ENCODE results near the gene ZBTB24.

The ZBTB24 gene

DNA sequence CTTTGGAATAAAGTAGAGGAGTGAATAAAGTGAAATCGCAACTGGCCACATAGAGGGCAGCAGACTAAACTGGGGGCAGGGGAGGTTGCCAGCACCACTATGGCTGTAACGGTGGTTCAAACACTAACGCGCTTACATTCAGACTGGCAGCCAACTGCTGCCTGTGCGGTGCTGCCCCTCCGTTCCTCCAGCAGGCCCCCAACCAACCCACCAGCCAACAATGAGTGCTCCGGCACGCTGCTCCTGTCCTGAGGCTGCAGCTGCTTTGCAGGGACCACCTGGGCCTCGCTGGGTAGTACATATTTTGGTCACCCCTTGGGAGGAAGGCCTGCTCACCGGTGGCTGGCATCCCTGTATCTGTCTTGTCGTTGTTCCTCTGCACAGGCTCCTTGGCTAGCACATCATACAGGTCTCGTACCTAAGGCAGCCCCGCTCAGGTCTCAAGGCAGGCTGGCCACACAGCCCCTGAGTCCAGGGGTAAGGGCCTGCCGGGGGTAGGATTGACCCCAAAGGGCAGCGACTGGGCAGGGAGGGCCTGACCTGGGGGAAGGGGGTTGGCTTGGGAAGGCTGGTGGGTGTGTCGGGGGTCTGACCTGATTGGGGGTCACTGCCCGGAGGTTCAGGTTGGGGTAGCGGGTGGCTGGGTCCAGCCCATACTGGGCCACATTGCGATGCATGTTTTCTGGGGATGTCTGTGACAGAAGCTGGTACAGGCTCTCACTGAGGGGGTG, 33.8 kb downstream of the ZBTB24 start:
- DNase-seq: no peak

DNA sequence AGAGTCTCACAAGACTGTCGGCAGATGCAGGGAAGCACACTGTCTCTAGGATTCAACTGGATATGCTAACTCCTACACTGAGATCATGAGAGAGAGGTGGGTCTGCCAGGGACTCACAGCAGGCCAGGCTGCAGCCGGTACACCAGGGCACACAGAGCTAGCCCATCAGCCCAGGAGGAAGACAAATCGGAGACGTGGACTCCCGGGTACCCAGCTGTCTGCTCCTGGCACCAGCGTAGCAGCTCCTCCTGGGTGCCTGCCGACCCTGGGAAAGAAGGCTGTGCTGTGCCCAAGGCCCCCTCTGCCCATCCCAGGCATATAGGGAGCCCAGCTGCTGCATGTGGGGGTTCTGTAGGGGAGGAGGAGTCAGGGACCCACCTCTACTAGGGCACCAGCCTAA, 34.4 kb downstream of the ZBTB24 start:
- no peak for DNase-seq

DNA sequence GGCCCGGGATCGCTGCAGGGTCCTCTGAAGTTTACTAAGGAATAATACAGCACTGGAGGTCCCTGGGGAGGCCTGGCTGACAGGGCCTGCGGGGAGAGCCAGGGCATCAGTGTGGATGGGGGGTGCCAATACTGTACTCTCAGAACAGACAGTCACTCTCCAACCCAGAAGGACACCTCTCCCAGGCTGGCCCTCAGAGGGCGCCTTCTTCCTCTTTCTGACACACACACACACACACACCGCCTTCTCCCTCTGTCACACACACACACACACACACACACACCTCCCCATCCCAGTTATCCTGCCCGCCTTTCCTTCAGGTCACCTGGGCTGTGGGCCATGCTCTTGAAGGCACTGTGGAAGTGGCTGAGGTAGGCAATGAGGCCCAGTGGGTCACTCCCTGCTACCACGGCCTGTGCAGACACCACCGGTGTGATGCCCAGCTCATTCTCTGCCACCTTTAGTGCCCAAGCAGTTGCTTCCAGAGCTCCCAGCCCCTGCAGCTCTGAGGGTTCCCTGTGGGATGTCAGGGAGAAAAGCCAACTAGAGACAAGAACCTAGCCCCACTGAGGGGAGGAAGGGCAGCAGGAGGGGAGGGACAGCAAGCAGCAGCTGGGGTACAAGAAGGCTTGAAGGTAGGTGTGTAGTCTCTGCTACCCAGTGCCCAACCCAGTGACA, 35.0 kb downstream of the ZBTB24 start:
- DNase-seq: no peak

DNA sequence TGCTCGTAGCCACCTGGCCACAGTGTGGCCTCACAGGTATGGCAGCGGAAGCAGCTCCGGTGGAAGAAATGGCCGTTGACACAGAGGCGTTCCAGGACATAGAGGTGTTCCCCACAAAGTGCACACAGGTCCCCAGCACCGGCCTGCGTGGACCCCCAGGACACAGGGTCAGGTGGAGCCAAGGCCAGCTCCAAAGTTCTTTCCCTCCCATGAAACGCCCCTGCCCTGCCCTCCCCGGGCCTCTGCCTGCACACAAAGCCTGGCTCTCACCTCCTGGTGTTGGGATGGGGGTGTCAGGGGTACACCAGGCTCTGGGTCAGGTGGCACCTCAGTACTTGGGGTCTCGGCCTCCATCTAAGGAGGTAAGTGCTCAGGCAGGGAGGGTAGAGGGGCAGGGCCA, 35.9 kb downstream of the ZBTB24 start:
- DNase-seq: no peak

DNA sequence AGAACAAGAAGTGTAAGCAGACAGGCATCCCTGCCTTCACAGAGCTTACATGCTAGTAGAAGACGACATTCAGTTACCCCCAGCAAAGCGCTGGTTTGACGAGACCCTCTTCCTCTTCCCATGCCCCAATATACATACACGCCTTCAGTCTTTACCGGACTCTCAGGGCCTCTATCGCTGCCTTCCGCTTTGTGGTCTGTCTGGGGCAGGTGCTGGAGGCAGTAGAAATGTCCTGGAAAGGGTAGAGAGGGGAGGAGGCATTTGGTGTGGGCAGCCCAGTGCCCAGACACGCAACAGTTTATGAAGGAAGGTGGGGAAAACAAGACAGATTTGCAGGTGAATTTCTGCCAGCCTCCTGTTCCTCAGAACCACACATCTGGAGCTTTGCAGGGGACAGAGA, 36.5 kb downstream of the ZBTB24 start:
- DNase-seq: no peak

DNA sequence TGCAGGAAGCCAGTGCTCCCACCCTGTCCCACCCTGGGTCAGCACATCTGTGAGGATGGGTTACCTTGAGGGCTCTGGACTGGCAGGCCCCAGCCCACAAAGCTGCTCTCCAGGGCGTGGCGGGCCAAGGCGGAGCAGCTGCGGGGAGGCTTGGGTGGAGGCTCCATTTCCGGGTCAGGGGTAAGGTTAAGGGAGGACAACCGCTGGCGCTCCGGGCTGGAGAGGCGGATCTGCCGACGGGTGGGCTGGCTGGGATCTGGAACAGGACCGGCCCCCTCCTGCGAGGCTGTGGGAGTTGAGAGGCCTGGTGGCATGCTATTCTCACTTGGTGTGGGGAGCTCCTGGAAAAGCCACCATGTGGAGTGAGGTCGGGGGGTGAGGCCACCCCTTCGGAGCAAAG, 36.9 kb downstream of the ZBTB24 start:
- no peak for DNase-seq

DNA sequence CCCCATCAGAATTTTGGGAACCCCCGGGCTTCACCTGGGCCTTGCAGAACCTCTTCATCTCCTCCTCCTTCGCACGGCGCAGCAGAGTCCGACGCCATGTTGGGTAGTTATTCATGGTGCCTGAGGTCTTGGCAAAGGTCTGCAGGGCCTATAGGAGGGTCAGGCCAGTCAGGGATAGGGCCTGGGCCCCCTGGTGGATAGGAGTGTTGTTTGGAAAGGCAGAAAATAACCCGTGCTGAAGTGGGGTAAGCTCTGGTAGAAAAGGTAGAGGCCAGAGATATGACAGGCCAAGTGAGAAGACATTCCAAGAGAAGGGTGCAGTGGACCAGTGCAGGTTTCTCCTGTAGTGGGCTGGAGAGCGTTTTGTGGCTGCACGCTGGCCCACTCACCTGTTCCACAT, 37.6 kb downstream of the ZBTB24 start:
- DNase-seq: no peak

DNA sequence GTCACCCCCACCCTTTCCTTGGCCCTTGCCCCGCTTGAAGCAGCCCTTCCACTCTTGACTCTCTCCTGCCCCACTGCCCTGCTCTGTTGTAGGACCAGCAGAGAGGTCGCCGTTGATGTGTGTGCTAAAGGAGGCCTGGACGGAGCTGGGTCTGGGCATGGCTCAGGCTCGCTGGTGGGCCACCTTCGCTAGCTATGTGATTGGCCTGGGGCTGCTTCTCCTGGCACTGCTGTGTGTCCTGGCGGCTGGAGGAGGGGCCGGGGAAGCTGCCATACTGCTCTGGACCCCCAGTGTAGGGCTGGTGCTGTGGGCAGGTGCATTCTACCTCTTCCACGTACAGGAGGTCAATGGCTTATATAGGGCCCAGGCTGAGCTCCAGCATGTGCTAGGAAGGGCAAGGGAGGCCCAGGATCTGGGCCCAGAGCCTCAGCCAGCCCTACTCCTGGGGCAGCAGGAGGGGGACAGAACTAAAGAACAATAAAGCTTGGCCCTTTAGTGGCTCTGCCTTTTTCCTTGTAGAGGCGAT, 39.5 kb downstream of the ZBTB24 start:
- DNase-seq: no peak

DNA sequence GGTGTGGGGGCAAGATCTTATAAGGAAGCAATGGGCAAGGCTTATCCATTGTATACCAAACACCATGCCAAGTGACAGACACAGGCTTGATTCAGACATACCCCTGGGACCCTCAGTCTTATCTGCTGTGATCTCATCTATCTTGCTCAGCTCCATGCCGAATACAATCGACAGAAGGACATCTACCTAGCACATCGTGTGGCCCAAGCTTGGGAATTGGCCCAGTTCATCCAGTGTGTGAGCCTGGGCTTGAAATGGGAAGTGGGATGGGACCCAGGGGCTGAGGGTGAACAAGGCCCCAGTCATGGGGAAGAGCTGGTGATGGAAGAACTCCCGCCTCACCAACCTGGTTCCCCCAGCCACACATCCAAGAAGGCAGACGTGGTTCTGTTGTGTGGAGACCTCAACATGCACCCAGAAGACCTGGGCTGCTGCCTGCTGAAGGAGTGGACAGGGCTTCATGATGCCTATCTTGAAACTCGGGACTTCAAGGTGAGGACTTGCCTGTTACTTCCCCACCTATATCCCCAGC, 40.6 kb downstream of the ZBTB24 start:
- DNase-seq: no peak

DNA sequence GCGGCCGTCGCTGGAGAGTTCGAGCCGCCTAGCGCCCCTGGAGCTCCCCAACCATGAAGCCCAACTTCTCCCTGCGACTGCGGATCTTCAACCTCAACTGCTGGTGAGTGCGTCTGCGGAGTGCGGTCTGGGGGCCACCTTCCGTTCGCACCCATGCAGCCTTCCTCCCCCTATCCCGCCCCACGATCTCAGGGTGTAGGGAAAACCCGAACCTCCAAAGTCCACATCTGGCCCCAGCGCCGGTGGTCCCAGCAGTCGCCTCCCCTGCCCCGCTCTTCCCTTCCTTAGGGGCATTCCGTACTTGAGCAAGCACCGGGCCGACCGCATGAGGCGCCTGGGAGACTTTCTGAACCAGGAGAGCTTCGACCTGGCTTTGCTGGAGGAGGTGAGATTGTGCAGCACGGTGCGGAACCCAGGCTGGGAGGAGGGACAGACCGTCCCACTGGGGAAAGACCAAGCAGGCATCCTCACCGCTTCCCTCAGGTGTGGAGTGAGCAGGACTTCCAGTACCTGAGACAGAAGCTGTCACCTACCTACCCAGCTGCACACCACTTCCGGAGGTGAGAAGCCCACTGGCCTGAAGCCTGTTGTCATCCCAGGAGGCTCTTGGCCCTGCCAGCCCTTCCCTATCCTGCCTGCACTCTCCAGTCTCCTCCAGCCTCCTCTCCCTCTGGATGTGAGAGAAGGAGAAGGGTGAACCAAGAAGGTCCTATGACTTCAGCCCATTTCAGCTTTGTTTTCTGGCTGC, 41.8 kb downstream of the ZBTB24 start:
- DNase-seq: peak; percentile 34

DNA sequence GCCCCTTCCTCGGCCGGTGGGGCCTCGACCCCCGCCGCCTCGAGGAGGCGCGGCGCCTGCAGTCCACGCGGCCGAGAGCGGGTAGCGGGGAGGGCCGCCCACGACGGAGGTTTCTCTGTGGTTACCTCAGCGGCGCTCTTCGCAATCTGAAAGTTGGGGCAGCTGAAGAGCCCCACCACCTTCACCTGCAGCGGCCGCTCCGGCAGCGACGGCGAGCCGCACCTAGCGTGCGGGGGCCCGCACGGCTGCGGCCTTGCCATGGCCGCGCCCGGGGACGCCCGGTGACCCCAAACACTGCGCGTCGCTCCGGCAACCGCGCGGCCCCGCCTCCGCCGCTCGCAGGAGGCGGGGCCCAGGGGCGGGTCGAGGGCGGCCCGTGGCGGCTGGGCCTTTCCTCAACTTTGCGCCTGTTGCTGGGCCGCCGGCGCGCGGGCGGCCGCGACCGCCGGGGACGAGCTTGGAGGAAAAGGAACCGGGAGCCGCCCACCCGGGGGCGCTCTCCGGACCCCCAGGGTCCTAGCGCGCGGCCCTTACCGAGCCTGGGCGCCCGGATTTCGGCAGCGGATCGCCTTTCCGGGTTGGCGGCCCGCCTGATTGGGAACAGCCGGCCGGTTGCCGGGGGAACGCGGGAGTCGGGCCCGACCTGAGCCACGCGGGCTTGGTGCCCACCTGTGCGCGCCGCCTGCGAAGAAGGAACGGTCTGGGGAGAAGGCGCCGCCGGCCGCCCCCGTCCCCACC, 42.5 kb downstream of the ZBTB24 start, which contains the start of the genes PPIL6 and SMPD2:
TSS of gene PPIL6 (minus strand) at position 298 of the 738 bp plus-strand sequence. CDS start at position 260, 38 bp downstream.
TSS of gene SMPD2 (plus strand) at position 394 of the 738 bp plus-strand sequence. CDS start 398 bp downstream, outside the sequence.
- DNase-seq: peak; percentile 82

DNA sequence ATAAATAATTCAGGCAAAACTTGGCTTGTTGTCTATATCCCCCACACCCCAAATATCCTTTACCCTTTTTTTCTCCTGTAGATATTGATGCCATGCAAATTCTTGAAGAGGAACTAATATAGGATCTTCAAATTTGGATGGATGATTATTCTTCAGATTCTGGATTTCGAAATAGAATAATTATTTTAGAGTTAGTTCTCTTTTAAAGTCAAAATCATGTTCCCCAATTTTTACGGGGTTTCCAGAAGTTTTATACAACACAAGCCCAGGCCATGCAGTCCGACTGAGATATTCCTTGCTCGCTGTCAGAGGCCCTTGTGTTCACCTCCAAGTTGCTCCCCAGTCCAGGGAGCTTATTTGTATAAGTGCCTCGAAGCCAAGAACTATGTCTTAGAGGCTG, 47.0 kb downstream of the ZBTB24 start:
- DNase-seq: no peak

DNA sequence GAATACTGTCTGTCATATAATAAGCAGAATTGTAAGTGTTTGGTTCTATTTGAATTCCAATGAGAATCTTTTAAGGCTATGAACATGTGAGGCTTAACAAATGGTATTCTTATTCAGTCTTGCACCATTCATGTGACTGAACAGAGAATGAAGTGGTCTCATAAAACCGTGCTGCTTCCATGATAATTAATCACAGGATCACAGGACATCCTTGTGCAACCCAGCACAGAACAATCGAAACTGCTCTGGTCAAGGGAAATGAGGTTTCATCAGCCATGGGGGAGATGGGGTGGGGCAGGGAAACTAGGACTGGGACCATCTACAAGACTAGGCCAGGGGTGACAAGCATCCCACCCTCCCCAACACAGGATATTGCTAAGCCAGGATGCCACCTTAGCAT, 48.6 kb downstream of the ZBTB24 start:
- no peak for DNase-seq

DNA sequence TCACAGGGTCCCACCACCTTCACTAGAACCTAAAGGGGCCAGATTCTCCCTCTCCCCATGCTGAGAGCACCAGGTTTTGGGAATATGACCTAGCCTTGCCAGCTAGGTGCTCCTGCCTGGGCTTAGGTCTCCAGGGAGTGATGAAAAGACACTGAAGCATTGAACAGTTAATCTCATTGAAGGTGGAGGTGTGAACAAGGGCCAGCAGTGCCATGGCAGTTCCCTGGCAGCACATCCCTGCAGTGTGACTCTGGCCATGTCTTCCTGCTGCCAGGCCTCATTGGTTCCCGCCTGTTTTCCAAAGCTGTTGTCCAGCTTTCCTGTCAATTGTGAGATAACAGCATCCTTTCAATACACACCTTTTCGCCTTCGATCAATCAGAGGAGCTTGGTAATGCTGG, 53.5 kb downstream of the ZBTB24 start:
- DNase-seq: no peak

DNA sequence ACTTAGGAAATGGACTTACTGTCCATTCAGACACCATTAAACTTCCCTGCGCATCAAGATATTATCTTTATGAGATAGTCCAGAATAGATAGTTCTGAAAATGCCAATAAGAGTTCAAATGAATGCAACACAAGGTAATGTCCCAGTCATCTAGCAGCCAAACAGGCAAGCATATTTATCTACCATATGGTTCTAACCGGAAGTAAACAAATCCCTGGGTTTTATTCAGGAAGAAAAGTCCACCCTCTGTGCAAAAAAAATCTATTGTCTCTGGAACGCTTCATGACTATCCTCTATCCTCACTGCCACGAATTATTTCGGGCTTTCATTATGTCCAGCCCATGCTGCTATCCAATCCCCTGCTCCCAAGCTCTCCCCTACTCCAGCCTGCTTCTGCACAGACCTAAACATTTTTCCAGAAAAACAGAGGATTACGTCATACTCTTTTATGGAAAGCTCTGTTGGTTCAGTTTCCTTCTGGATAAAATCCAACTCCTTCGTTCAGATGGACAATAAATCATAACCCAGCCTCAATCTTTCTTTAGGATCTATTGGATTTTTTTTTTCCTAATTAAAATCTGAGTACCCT, 54.0 kb downstream of the ZBTB24 start:
- no peak for DNase-seq

DNA sequence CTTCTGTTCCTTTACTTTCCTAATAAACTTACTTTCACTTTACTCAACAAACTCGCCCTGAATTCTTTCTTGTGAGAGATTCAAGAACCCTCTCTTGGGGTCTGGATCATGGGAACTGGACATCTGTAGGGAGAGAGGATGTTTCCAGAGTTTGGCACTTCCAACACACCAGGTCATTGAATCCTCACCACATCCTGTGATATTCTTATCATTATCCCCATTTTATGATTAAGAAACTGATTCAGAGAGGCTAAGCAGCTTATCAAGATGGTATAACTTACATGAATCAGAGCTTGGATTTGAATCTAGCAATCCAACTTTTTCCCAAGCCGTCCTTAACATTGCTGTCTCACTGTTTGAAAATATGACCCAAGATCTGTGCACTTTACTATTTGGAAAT, 58.1 kb downstream of the ZBTB24 start:
- no peak for DNase-seq

DNA sequence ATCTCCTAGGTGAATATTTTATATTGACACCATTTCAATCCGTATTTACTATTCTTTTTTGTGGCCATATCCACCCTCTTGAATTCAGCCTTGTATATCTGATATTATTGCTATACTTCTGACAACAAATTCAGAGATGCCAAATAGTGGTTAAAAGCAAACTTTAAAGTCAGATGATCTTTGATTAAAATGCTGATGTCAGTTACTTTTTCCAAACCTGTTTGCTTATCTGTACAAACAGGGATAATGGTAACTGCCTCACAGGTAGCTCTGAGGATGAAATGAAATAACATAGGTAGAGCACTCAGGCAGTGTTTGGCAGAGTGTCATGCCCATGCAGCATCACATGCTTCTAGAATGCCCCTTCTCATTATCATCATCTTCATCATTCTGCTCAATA, 61.8 kb downstream of the ZBTB24 start:
- no peak for DNase-seq

DNA sequence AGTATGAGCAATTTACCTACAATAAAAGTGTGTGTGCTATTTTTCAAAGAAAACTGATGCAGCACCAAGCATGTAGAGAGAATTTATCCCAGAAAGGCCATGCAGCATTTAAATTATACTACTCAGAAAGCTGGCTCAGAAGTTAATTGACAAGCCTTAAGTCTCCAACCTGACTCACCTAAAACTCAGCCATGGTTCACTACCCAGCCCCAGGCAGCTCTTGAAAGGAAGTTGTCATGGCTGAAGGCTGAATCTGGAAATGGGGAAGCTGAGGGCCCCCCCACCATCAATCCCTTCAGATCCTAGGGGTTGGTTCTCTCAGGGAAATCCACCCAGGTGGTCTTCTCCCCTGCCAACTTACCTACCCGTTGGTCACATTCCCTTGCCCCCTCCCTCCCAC, 62.3 kb downstream of the ZBTB24 start:
- DNase-seq: no peak

DNA sequence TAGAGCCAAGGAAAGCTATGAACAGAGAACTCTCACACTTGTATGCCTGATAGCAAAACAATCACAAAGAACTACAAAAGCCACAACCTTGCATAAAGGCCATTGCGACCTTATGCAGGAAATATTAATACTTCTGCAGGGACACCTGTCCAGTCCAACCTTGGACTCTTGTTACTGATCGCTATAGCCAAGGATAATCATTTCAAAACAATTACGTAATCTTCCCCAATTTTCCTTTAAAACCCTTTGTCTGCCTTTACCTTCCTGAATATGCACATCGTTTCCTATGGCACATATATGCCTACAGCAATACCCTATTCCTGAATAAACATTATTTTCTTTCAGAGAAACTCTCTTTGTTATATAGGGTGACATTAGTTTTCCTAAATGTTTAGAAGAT, 65.4 kb downstream of the ZBTB24 start:
- no peak for DNase-seq
